ENCODE results near the gene VPS33A.

VPS33A gene

DNA sequence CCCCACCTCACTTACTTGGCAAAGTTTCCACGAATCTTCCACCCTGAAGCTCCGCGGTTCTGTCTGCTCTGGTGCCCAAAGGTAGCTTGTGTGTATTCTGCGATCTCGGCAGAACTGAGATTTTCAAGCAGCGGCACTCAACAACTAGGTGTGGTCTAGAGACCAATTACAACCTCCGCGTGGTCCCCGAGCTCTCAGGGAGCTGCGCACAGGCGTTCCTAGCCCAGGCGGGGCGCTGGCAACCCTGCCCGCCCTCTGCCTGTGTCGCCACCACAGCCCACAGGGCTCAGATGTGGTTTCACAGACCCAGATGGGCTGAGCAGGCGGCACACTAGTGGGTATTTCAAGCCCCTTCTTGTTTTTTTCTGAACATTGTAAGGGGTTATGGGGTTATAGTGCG, 39.0 kb downstream of the VPS33A start:
- no peak for TF ChIP-seq REST (IDR thresholded peaks at IDR 0.05; ENCODE audit: insufficient read depth in 1 of 2, low read depth in 2 of 2, low read length in 2 of 2)

GRCh38 chr12:122226366-122227125, 39.7 kb downstream of the VPS33A start:
- TF ChIP-seq REST (IDR thresholded peaks at IDR 0.05; ENCODE audit: insufficient read depth in 1 of 2, low read depth in 2 of 2, low read length in 2 of 2) (peak; percentile 86 to 92), SIN3A (IDR thresholded peaks at IDR 0.05; ENCODE audit: borderline replicate concordance, insufficient read depth, low read length) (peak; percentile 84; the same call in 1 of the 2 replicates), TAF1 (IDR thresholded peaks at IDR 0.05; ENCODE audit: borderline replicate concordance, insufficient read depth, low read length) (no peak)

DNA sequence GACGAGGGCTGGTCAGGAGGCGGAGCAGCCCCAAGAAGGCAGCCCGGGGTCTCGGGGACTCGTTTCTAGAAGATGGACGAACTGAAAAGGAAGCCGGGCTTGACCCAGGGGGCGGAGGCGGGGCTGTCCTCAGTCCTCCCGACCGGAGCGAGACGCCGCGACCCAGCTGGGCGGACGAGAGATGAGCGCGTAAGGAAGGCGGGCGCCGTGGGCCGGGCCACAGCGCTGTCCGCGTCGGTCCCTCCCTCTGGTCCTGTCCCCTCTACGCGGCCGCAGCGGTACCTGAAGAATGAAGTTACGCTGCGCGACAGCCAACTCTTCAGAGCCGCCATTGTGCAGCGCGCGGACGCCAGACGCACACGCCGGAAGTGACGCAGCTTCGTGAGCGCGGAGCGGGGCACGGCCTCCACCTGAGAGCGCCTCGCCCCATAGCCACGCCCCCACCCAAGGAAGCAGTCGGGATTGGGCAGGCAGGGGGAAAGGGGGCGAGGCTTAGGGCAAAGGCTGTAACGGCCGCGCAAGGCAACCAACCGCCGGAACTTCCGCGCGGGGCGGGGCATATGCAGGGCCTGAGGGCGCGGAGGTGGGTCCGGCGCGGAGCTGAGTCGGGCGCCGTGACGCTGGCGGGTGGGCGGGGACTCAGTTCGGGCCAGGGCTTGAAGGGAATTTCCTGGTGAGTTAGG, 40.5 kb downstream of the VPS33A start, which contains the start of gene DIABLO:
TSS of gene DIABLO (minus strand) at position 370 of the 683 bp plus-strand sequence. CDS start at position 332, 38 bp downstream.
- peak in 1 of 2 experiments; percentile 57; a peak in 1 of 4 replicates for TF ChIP-seq REST (IDR thresholded peaks at IDR 0.05; ENCODE audit: insufficient read depth in 1 of 2, low read depth in 2 of 2, low read length in 2 of 2)
- no peak for TF ChIP-seq SIN3A (IDR thresholded peaks at IDR 0.05; ENCODE audit: borderline replicate concordance, insufficient read depth, low read length)
- TF ChIP-seq FOXP2 (optimal IDR thresholded peaks at IDR 0.05; ENCODE audit: borderline replicate concordance, extremely low read depth, extremely low read length, insufficient read depth), result peak; percentile 91
- TF ChIP-seq POLR2AphosphoS5 (IDR thresholded peaks at IDR 0.05; ENCODE audit: low read depth, low read length), result peak; percentile 89
- peak; percentile 96 for TF ChIP-seq TAF1 (IDR thresholded peaks at IDR 0.05; ENCODE audit: borderline replicate concordance, insufficient read depth, low read length)

DNA sequence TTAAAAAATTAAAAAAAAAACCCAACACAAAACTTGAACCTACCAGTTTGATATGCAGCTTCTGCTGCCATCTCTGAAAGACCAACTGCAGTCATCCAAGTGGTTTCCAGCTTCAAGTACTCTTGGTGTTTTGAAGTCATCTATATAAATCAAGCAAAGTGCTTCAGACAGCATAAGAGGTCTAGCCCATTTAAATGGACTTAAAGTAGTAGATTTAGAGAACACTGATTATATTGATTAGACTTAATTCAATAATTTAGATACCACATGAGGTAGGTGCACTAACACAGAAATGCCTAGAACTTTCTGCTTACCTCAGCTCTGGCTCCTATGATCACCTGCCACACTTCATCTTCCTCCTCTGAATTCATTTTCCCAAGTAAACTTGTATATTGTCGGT, 49.8 kb downstream of the VPS33A start:
- no peak for TF ChIP-seq TAF1 (IDR thresholded peaks at IDR 0.05; ENCODE audit: borderline replicate concordance, insufficient read depth, low read length)

GRCh38 chr12:122215771-122216170, 50.5 kb downstream of the VPS33A start:
- no peak for TF ChIP-seq POLR2AphosphoS5 (IDR thresholded peaks at IDR 0.05; ENCODE audit: low read depth, low read length)
- TF ChIP-seq SIN3A (IDR thresholded peaks at IDR 0.05; ENCODE audit: borderline replicate concordance, insufficient read depth, low read length), result no peak
- TF ChIP-seq FOXP2 (optimal IDR thresholded peaks at IDR 0.05; ENCODE audit: borderline replicate concordance, extremely low read depth, extremely low read length, insufficient read depth), result no peak
- no peak for TF ChIP-seq REST (IDR thresholded peaks at IDR 0.05; ENCODE audit: insufficient read depth in 1 of 2, low read depth in 2 of 2, low read length in 2 of 2)
- no peak for TF ChIP-seq TAF1 (IDR thresholded peaks at IDR 0.05; ENCODE audit: borderline replicate concordance, insufficient read depth, low read length)

Measured in PFSK-1 (cell line).